GM18505 (cell line): ENCODE results near the gene SLC16A12.

Experiments
- ATAC-seq: cut with Tn5 transposase; IDR thresholded peaks from one replicate; pipeline ENCODE4 v1.9.1; 2021; ENCODE audit not compliant: unreplicated experiment
- POLR2A ChIP-seq: IDR thresholded peaks from 4 replicates; pipeline ENCODE4 v1.6.1; 2011; ENCODE audit warnings: borderline replicate concordance; ENCODE audit not compliant: insufficient read depth, insufficient read length; ENCODE audit errors: extremely low read depth

The SLC16A12 gene

GRCh38 chr10:89535171-89536012 is at the start of gene SLC16A12:
Gene SLC16A12, minus strand, starts transcription at chr10:89535594. Its CDS starts 73,016 bp downstream, at chr10:89462578.
- ATAC-seq = no peak
- no peak for TF ChIP-seq POLR2A

- ATAC-seq = no peak
- no peak for TF ChIP-seq POLR2A
Measured at GRCh38 chr10:89582022-89582421, 46.6 kb upstream of the SLC16A12 start.

- ATAC-seq = no peak
- no peak for TF ChIP-seq POLR2A
Measured at GRCh38 chr10:89580243-89580642, 44.8 kb upstream of the SLC16A12 start.

- no peak for TF ChIP-seq POLR2A
- no peak for ATAC-seq
Measured at GRCh38 chr10:89576696-89577095, 41.3 kb upstream of the SLC16A12 start.

- no peak for ATAC-seq
- no peak for TF ChIP-seq POLR2A
Measured at GRCh38 chr10:89576022-89576421, 40.6 kb upstream of the SLC16A12 start.

- ATAC-seq = no peak
- TF ChIP-seq POLR2A = no peak
Measured at GRCh38 chr10:89575031-89575430, 39.6 kb upstream of the SLC16A12 start.

- no peak for ATAC-seq
- TF ChIP-seq POLR2A = no peak
Measured at GRCh38 chr10:89574368-89574767, 39.0 kb upstream of the SLC16A12 start.

- no peak for TF ChIP-seq POLR2A
- ATAC-seq = no peak
Measured at GRCh38 chr10:89567576-89568245, 32.3 kb upstream of the SLC16A12 start.

GRCh38 chr10:89566992-89567391 is 31.6 kb upstream of the SLC16A12 start:
- ATAC-seq = no peak
- no peak for TF ChIP-seq POLR2A

- no peak for TF ChIP-seq POLR2A
- no peak for ATAC-seq
Measured at GRCh38 chr10:89566095-89566950, 30.9 kb upstream of the SLC16A12 start.

- no peak for TF ChIP-seq POLR2A
- ATAC-seq = no peak
Measured at GRCh38 chr10:89565180-89565579, 29.8 kb upstream of the SLC16A12 start.

- TF ChIP-seq POLR2A = no peak
- ATAC-seq = no peak
Measured at GRCh38 chr10:89563861-89564478, 28.6 kb upstream of the SLC16A12 start.

GRCh38 chr10:89563311-89563710 is 27.9 kb upstream of the SLC16A12 start:
- ATAC-seq = no peak
- no peak for TF ChIP-seq POLR2A
